Keratinocyte (primary cell): ENCODE measurements around the gene CD209.

ENCODE experiments used
- EZH2 ChIP-seq: IDR thresholded peaks from one replicate; pipeline ENCODE4 v1.6.1; 2012; ENCODE audit warnings: inconsistent platforms, mild to moderate bottlenecking, low read length, moderate library complexity
- TF ChIP-seq, protein P1 (sequence below), 3 experiments: IDR thresholded peaks in 1 of 3; conservative IDR thresholded peaks in 1 of 3; optimal IDR thresholded peaks in 1 of 3; 2 replicates in 2 of 3; 3 replicates in 1 of 3; pipeline versions ENCODE3 to v1.5.1; 2011; ENCODE audit warnings: low read length in 3 of 3, mild to moderate bottlenecking in 3 of 3, moderate library complexity in 2 of 3, control low read depth in 1 of 3, inconsistent platforms in 1 of 3; ENCODE audit not compliant: insufficient read depth in 2 of 3; ENCODE audit errors: extremely low read depth in 1 of 3

DNA sequence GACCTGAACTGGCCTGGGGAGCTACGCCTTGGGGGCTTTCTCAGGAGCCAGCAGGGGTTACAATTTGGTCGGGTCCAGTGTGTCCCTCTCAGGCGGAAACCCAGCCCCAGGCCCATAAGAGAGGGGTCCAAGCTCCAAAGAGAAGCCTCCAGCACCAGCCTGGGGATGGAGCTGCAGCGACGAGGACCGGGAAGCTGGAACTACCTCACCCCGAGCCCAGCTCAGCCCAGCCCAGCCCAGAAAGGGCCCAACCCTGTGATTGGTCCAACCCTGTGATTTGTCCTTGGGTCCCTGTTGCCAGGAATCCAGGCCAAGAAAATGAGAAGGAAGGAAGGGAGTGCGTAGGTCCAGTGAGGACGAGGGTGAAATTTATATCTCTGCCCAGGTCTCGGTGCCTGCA is 39.8 kb upstream of the CD209 start:
- TF ChIP-seq, protein P1, sequence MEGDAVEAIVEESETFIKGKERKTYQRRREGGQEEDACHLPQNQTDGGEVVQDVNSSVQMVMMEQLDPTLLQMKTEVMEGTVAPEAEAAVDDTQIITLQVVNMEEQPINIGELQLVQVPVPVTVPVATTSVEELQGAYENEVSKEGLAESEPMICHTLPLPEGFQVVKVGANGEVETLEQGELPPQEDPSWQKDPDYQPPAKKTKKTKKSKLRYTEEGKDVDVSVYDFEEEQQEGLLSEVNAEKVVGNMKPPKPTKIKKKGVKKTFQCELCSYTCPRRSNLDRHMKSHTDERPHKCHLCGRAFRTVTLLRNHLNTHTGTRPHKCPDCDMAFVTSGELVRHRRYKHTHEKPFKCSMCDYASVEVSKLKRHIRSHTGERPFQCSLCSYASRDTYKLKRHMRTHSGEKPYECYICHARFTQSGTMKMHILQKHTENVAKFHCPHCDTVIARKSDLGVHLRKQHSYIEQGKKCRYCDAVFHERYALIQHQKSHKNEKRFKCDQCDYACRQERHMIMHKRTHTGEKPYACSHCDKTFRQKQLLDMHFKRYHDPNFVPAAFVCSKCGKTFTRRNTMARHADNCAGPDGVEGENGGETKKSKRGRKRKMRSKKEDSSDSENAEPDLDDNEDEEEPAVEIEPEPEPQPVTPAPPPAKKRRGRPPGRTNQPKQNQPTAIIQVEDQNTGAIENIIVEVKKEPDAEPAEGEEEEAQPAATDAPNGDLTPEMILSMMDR (optimal IDR thresholded peaks at IDR 0.05 in 1 of 3, IDR thresholded peaks at IDR 0.05 in 1 of 3, conservative IDR thresholded peaks at IDR 0.05 in 1 of 3; ENCODE audit: extremely low read depth in 1 of 3, insufficient read depth in 2 of 3, low read length in 3 of 3): no peak
- no peak for TF ChIP-seq EZH2
